ENCODE results near the gene GPRC5B.
A peak's percentile ranks its signal among the peaks of the same experiment; 100 is the strongest.

GPRC5B gene

GRCh38 chr16:19912455-19913339 is 28.0 kb upstream of the GPRC5B start:
- Histone ChIP-seq H3K4me3 (ENCODE audit: low read depth, low read length) (no peak overlapping the region), H3K27me3 (replicated peaks) (no peaks in the 10 kb centered on the region), H3K36me3 (replicated peaks) (no peaks in the 10 kb centered on the region), H3K27ac (no peak overlapping the region)
- peak; percentile 11 for DNase-seq
- no peak for TF ChIP-seq CTCF (IDR thresholded peaks at IDR 0.05; ENCODE audit: low read depth, low read length, missing control alignments)
- in situ Hi-C loops (cut with HindIII; ENCODE audit: low pct_ligation_motif_present, low sequenced_read_pairs): loop anchor here (25.0 kb wide), 1 partner anchor 475 kb away; no protein-coding TSS in a partner anchor

GRCh38 chr16:19911747-19912454 is 27.3 kb upstream of the GPRC5B start:
- Histone ChIP-seq H3K4me3 (ENCODE audit: low read depth, low read length) (no peak overlapping the region), H3K36me3 (replicated peaks) (no peaks in the 10 kb centered on the region), H3K27me3 (replicated peaks) (no peaks in the 10 kb centered on the region), H3K27ac (no peak overlapping the region)
- in situ Hi-C loops (cut with HindIII; ENCODE audit: low pct_ligation_motif_present, low sequenced_read_pairs): loop anchor here (25.0 kb wide), 1 partner anchor 475 kb away; no protein-coding TSS in a partner anchor
- no peak for DNase-seq
- no peak for TF ChIP-seq CTCF (IDR thresholded peaks at IDR 0.05; ENCODE audit: low read depth, low read length, missing control alignments)

- H3K36me3 ChIP-seq (replicated peaks): no peaks in the 10 kb centered on the region
- DNase-seq: no peak
- H3K27me3 ChIP-seq (replicated peaks): no peaks in the 10 kb centered on the region
- no peak overlapping the region for H3K4me3 ChIP-seq (ENCODE audit: low read depth, low read length)
- in situ Hi-C loops (cut with HindIII; ENCODE audit: low pct_ligation_motif_present, low sequenced_read_pairs): loop anchor here (25.0 kb wide), 1 partner anchor 476 kb away; no protein-coding TSS in a partner anchor
- H3K27ac ChIP-seq: no peak overlapping the region
- no peak for TF ChIP-seq CTCF (IDR thresholded peaks at IDR 0.05; ENCODE audit: low read depth, low read length, missing control alignments)
These were observed 26.6 kb upstream of the GPRC5B start for GRCh38 chr16:19911204-19911603.

- TF ChIP-seq CTCF (IDR thresholded peaks at IDR 0.05; ENCODE audit: low read depth, low read length, missing control alignments): no peak
- Histone ChIP-seq H3K36me3 (replicated peaks) (no peaks in the 10 kb centered on the region), H3K27me3 (replicated peaks) (no peaks in the 10 kb centered on the region), H3K4me3 (ENCODE audit: low read depth, low read length) (no peak overlapping the region), H3K27ac (no peak overlapping the region)
- in situ Hi-C loops (cut with HindIII; ENCODE audit: low pct_ligation_motif_present, low sequenced_read_pairs): loop anchor here (25.0 kb wide), 1 partner anchor 477 kb away; no protein-coding TSS in a partner anchor
- no peak for DNase-seq
These were observed 25.2 kb upstream of the GPRC5B start for GRCh38 chr16:19909750-19910322.

GRCh38 chr16:19908921-19909320 is 24.3 kb upstream of the GPRC5B start:
- no peak for TF ChIP-seq CTCF (IDR thresholded peaks at IDR 0.05; ENCODE audit: low read depth, low read length, missing control alignments)
- no peak overlapping the region for H3K27ac ChIP-seq
- in situ Hi-C loops (cut with HindIII; ENCODE audit: low pct_ligation_motif_present, low sequenced_read_pairs): loop anchor here (25.0 kb wide), 1 partner anchor 478 kb away; no protein-coding TSS in a partner anchor

More at GRCh38 chr16:19908921-19909320, 24.3 kb upstream of the GPRC5B start:
- no peak for DNase-seq
- no peaks in the 10 kb centered on the region for H3K27me3 ChIP-seq (replicated peaks)
- no peak overlapping the region for H3K4me3 ChIP-seq (ENCODE audit: low read depth, low read length)
- no peaks in the 10 kb centered on the region for H3K36me3 ChIP-seq (replicated peaks)
